WI38 (cell line): ENCODE measurements around the gene ZBTB7C.

Experiments
- H3K4me3 ChIP-seq: 2 replicates; pipeline ENCODE4 v1.5.1; 2011; ENCODE audit warnings: low read depth, mild to moderate bottlenecking, control low read depth, low read length
- TF ChIP-seq, protein P1 (sequence below): IDR thresholded peaks from 2 replicates; pipeline ENCODE4 v1.5.1; 2012; ENCODE audit warnings: low read depth, mild to moderate bottlenecking, control low read depth, low read length

ZBTB7C gene

DNA sequence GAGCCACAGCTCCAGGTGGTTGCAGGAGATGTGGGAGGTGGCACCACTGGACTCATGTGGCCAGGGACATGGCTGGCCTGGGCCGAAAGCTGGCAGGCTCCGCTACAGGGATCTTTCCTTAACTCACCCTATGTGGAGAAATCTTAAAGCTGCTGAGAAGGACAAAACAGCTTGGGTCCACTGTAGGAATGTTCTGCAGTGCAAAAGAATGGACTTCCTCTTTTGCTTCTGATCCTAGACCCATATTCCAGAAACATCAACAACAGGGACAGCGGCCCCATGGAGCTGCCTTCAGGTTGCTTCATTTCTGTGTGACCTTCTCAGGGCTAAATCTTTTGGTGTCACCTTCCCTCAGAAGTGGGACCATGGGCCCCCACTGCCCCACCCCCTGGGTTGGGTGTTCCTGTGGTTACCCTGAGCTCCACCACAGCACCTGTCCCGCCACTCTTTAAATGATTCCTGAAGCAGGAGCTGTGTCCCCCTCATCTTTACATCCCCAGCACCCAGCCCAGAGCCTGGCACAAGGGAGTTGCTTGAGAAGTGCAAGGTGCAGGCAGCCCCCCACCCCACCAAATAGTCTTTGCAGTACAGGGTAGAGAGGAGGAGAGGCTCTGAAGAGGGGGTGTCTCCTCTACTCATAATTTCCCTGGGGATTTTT, 205.8 kb downstream of the ZBTB7C start:
- TF ChIP-seq, protein P1, sequence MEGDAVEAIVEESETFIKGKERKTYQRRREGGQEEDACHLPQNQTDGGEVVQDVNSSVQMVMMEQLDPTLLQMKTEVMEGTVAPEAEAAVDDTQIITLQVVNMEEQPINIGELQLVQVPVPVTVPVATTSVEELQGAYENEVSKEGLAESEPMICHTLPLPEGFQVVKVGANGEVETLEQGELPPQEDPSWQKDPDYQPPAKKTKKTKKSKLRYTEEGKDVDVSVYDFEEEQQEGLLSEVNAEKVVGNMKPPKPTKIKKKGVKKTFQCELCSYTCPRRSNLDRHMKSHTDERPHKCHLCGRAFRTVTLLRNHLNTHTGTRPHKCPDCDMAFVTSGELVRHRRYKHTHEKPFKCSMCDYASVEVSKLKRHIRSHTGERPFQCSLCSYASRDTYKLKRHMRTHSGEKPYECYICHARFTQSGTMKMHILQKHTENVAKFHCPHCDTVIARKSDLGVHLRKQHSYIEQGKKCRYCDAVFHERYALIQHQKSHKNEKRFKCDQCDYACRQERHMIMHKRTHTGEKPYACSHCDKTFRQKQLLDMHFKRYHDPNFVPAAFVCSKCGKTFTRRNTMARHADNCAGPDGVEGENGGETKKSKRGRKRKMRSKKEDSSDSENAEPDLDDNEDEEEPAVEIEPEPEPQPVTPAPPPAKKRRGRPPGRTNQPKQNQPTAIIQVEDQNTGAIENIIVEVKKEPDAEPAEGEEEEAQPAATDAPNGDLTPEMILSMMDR = no peak
- H3K4me3 ChIP-seq = no peak overlapping the region

DNA sequence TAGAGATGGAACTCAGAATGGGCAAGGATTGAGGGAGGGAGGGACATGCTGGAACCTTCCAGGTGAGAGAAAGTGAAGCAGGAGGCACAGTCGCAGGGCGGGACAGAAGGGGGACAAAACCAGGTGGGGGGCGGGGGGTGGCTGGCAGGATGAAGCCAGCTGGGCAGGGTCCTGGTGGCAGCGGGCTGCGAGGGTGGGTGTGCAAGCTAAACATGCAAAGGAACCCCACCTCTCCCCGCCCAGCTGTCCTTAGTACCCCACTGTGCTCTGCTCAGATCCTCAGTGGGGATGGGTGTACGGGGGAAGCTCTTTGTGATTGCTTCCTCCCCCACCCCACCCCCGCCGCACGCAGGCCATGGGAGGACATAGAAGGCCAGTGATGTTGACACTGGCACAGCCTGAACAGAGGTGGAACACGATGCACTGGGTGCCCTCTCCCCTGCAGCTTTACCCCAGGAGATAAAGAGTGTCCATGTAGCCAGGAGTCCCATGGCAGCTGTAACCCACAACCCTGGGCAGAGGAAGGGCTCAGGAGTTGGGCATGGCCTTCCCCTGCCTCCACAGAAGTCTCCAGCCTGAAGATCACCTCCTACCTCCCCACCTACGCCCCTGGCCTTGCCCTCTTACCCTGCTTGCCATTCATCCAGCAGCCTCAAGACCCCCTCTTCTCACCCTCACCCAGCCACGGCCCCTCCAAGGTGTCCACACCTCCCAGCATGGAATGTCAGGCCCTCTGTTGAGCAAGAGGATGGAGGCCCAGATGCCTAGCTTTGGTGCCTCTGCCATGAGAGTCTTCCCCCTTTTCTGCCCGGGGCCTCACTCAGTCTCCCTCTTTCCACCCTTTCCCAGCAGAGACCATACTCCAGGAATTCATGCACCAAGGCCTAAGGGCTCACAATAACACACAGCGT, 206.6 kb downstream of the ZBTB7C start:
- TF ChIP-seq, protein P1 = no peak

DNA sequence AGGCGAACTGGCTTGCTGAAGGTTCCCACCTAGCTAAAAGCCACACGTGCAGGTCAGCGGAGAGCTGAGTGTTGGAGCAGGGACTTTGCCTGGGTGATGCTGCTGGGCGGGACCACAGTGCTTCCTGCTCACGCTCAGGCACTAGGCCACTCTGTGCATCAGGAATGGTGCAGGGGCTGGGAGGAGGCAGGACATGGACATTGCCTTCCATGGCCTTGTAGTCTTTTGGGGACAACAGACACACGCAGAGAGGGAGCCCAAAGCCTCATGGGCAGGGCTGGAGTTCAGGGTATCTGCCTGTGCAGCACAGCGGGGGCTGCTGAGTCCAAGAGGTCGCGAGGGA, 207.2 kb downstream of the ZBTB7C start:
- no peak overlapping the region for H3K4me3 ChIP-seq
- TF ChIP-seq, protein P1 = no peak

More for the DNA sequence above, 206.6 kb downstream of the ZBTB7C start:
- no peak overlapping the region for H3K4me3 ChIP-seq

DNA sequence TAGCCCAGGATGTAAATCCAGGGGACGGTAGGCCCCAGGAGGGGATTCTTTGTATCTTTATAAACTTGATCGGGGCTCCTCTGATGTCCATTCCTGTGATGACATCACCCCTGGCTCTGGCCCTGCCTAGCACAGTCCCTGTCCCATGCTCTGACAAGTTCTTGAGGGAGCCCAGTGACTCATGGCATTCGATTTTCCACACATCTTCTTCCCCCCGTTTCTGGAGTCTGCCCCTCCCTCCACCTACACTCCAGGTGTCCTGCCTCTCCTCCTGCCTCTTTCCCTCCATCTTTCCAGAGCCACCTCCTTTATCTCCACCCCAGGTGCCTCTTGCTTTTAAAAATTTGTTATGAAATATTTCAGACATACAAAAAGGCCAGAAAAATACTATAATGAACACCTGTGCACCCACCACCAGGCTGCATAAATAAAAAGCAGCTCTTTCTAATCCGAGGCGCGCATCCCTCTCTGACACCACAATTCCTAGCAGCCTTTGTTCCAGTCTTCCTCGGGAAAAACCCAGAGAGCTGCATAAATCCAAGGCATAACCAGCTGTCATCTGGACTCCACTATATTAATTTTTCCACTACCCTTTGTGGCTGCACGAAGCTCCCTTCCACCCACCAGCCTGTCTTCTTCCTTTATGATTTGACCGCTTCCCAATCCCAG, 207.7 kb downstream of the ZBTB7C start:
- no peak overlapping the region for H3K4me3 ChIP-seq
- TF ChIP-seq, protein P1 = no peak

DNA sequence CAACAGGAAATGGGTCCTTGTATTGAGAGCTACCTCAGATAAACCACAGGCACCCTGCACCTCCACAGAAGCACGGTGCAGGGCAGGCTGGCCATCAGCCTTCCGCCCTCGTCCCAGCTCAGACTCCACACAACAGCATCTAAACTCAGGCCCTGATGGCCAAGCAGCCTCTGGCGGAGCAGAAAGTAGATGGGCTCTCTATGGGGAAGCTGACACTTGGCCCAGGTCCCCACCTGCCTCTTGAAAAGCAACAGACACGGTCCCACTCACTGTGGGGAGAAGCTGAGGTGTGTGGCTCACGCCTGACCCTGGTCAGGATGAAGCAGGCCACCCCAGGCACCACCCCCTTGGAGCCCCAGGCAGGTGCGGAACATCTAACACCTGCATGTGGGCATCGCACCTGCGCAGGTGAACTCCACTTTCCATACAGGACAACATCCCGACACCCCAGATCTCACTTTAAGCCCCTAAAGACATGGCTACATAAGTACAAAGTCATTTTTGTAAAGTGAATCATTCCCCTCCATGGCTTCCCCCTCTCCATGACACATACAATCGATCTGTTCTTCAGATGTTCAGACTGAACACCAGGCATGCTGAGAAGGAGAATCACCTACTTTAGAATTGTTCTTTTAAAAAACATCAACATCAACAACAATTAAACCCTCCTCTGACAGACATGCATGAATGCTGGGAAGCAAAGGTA, 208.4 kb downstream of the ZBTB7C start:
- no peak overlapping the region for H3K4me3 ChIP-seq
- TF ChIP-seq, protein P1 = no peak

DNA sequence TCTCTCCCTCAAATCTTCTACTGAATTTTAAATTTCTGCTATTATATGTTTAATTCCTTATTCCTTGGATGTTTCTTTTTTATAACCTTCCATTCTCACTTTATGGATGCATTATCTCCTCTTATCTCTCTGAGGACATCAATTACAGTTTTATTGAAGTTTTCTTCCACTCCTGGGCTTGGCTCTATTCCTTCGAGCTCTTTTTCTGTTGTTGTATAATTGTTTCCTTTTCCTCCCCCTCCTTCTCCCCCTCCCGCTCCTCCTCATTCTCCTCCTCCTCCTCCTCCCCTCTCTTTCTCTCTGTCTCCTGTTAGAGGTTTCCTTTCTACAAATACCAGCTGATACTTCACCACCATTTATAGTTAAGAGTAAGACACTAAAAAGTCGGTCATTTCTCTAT, 209.8 kb downstream of the ZBTB7C start:
- no peak overlapping the region for H3K4me3 ChIP-seq
- TF ChIP-seq, protein P1 = no peak
